HepG2 (cell line): Measurements from ENCODE around the gene GJA9. TPM values are rescaled to one million over a fixed set of nuclear protein-coding genes. Genes with fewer than 3 reads are reported as not detected.

Experiments used
- CAMTA2 ChIP-seq: sonication (generic); formaldehyde crosslinking; IDR thresholded peaks from 2 replicates; pipeline ENCODE4 v1.4.0; 2020; ENCODE audit warnings: mild to moderate bottlenecking, missing genetic modification reagents, borderline replicate concordance
- FOXA3 ChIP-seq: IDR thresholded peaks from 2 replicates; pipeline ENCODE4 v1.6.1; 2016; ENCODE audit warnings: missing genetic modification reagents, missing compliant biosample characterization
- GPN1 ChIP-seq: sonication (generic); formaldehyde crosslinking; IDR thresholded peaks from 2 replicates; pipeline ENCODE4 v1.5.1; 2020; ENCODE audit warnings: missing genetic modification reagents, borderline replicate concordance
- HOXA9 ChIP-seq: sonication (generic); formaldehyde crosslinking; IDR thresholded peaks from 2 replicates; pipeline ENCODE4 v1.8.1; 2022; ENCODE audit warnings: missing genetic modification reagents, mild to moderate bottlenecking, moderate library complexity, borderline replicate concordance
- KDM3A ChIP-seq: IDR thresholded peaks from 2 replicates; pipeline ENCODE4 v1.6.1; 2018; ENCODE audit warnings: low read depth, missing compliant biosample characterization
- MTF2 ChIP-seq: sonication (generic); formaldehyde crosslinking; IDR thresholded peaks from 2 replicates; pipeline ENCODE4 v1.5.0; 2020; ENCODE audit warnings: missing genetic modification reagents, borderline replicate concordance
- PCBP2 ChIP-seq: fragments of 200-400 bp; formaldehyde crosslinking; optimal IDR thresholded peaks from 2 replicates; pipeline ENCODE3; 2018; ENCODE audit warnings: low read length, low read depth; ENCODE audit not compliant: poor library complexity, severe bottlenecking
- SALL1 ChIP-seq: sonication (generic); formaldehyde crosslinking; IDR thresholded peaks from 2 replicates; pipeline ENCODE4 v1.8.0; 2022; ENCODE audit warnings: mild to moderate bottlenecking, missing genetic modification reagents
- SMC3 ChIP-seq: IDR thresholded peaks from 2 replicates; pipeline ENCODE4 v1.6.1; 2011; ENCODE audit warnings: low read length, improper control_type of control experiment
- ZBTB21 ChIP-seq: sonication (generic); formaldehyde crosslinking; IDR thresholded peaks from 2 replicates; pipeline ENCODE4 v1.4.0; 2020; ENCODE audit warnings: missing genetic modification reagents
- ZNF510 ChIP-seq: sonication (generic); formaldehyde crosslinking; IDR thresholded peaks from 2 replicates; pipeline ENCODE4 v1.4.0; 2020; ENCODE audit warnings: low read depth, mild to moderate bottlenecking, missing genetic modification reagents
- ZNF644 ChIP-seq: IDR thresholded peaks from 2 replicates; pipeline ENCODE4 v1.6.1; 2016; ENCODE audit warnings: low read depth
- polyA plus RNA-seq, 8 experiments: library from polyadenylated mRNA; depleted of rRNA in 3 of 8; stranded (reverse) in 7 of 8; unstranded in 1 of 8; fragments of >200 nt; fragmentation: Illumina TruSeq in 4 of 8; extraction: Trizol in 4 of 8; gene quantifications; 2 replicates each; pipeline versions ENCODE4 v1.2.1 to v1.2.3, GENCODE V29; 2011 to 2016; ENCODE audit warnings: low read depth in 4 of 8, missing spikeins in 1 of 8, mixed read lengths in 1 of 8; ENCODE audit not compliant: insufficient read depth in 1 of 8
- total RNA-seq, 5 experiments: library from RNA; depleted of rRNA; stranded (reverse); fragments of >200 nt; fragmentation: Illumina TruSeq; extraction: Trizol; gene quantifications; 2 replicates each; pipeline ENCODE4 v1.2.3, GENCODE V29; 2016; ENCODE audit warnings: low read depth in 1 of 5
- TF ChIP-seq, protein P1 (sequence below): sonication (generic); formaldehyde crosslinking; IDR thresholded peaks from 2 replicates; pipeline ENCODE4 v1.4.0; 2020; ENCODE audit warnings: mild to moderate bottlenecking, missing genetic modification reagents
- TF ChIP-seq, protein P2 (sequence below): sonication (generic); formaldehyde crosslinking; IDR thresholded peaks from 2 replicates; pipeline ENCODE4 v1.4.0; 2020; ENCODE audit warnings: missing genetic modification reagents
- TF ChIP-seq, protein P3 (sequence below): sonication (generic); formaldehyde crosslinking; IDR thresholded peaks from 2 replicates; pipeline ENCODE4 v1.4.0; 2020; ENCODE audit warnings: missing genetic modification reagents
- TF ChIP-seq, protein P4 (sequence below): sonication (generic); formaldehyde crosslinking; IDR thresholded peaks from 2 replicates; pipeline ENCODE4 v1.4.0; 2020; ENCODE audit warnings: missing genetic modification reagents, borderline replicate concordance
- TF ChIP-seq, protein P5 (sequence below): sonication (generic); formaldehyde crosslinking; IDR thresholded peaks from 2 replicates; pipeline ENCODE4 v1.4.0; 2020; ENCODE audit warnings: missing genetic modification reagents

GJA9 gene
- total and polyA plus RNA-seq, 2 of the 13 experiments (the other 11 are each of a cell fraction or from before 2014, with no cell fraction given): 0.08 to 0.13 TPM

DNA sequence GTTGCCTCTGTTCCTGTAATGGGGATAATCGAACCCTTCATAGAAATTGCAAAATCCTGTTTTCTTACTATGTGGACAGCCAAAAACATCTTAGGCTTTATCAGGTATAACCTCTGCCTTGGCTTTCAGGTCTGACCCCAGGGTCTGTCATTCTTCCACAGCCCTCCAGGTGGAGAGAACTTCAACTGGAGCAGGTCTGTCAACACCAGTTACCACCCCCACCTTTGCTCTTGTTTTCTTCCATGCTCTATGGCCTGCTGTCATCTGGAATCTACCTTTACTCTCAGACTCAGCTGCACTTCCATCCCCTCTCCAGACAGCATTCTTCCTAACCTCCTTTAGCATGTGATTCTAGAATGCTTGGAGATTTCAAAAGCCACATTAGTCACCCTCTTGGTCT lies 10.4 kb upstream of the GJA9 start (continued):
- TF ChIP-seq PCBP2 (no peak), FOXA3 (CRISPR knock-in tag) (peak; percentile 59), GPN1 (no peak), ZBTB21 (no peak), SMC3 (peak; percentile 79), ZNF510 (CRISPR knock-in tag) (no peak), CAMTA2 (no peak), HOXA9 (CRISPR knock-in tag) (no peak), MTF2 (CRISPR knock-in tag) (no peak), KDM3A (CRISPR knock-in tag) (no peak), SALL1 (CRISPR knock-in tag) (0 out of 2 replicates have a peak, but pooled peaks have one; percentile 27), ZNF644 (peak; percentile 32; the same call in 1 of the 2 replicates)
- TF ChIP-seq, protein P1, sequence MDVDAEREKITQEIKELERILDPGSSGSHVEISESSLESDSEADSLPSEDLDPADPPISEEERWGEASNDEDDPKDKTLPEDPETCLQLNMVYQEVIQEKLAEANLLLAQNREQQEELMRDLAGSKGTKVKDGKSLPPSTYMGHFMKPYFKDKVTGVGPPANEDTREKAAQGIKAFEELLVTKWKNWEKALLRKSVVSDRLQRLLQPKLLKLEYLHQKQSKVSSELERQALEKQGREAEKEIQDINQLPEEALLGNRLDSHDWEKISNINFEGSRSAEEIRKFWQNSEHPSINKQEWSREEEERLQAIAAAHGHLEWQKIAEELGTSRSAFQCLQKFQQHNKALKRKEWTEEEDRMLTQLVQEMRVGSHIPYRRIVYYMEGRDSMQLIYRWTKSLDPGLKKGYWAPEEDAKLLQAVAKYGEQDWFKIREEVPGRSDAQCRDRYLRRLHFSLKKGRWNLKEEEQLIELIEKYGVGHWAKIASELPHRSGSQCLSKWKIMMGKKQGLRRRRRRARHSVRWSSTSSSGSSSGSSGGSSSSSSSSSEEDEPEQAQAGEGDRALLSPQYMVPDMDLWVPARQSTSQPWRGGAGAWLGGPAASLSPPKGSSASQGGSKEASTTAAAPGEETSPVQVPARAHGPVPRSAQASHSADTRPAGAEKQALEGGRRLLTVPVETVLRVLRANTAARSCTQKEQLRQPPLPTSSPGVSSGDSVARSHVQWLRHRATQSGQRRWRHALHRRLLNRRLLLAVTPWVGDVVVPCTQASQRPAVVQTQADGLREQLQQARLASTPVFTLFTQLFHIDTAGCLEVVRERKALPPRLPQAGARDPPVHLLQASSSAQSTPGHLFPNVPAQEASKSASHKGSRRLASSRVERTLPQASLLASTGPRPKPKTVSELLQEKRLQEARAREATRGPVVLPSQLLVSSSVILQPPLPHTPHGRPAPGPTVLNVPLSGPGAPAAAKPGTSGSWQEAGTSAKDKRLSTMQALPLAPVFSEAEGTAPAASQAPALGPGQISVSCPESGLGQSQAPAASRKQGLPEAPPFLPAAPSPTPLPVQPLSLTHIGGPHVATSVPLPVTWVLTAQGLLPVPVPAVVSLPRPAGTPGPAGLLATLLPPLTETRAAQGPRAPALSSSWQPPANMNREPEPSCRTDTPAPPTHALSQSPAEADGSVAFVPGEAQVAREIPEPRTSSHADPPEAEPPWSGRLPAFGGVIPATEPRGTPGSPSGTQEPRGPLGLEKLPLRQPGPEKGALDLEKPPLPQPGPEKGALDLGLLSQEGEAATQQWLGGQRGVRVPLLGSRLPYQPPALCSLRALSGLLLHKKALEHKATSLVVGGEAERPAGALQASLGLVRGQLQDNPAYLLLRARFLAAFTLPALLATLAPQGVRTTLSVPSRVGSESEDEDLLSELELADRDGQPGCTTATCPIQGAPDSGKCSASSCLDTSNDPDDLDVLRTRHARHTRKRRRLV (CRISPR knock-in tag): no peak
- TF ChIP-seq, protein P2, sequence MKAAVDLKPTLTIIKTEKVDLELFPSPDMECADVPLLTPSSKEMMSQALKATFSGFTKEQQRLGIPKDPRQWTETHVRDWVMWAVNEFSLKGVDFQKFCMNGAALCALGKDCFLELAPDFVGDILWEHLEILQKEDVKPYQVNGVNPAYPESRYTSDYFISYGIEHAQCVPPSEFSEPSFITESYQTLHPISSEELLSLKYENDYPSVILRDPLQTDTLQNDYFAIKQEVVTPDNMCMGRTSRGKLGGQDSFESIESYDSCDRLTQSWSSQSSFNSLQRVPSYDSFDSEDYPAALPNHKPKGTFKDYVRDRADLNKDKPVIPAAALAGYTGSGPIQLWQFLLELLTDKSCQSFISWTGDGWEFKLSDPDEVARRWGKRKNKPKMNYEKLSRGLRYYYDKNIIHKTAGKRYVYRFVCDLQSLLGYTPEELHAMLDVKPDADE (CRISPR knock-in tag): no peak
- TF ChIP-seq, protein P3, sequence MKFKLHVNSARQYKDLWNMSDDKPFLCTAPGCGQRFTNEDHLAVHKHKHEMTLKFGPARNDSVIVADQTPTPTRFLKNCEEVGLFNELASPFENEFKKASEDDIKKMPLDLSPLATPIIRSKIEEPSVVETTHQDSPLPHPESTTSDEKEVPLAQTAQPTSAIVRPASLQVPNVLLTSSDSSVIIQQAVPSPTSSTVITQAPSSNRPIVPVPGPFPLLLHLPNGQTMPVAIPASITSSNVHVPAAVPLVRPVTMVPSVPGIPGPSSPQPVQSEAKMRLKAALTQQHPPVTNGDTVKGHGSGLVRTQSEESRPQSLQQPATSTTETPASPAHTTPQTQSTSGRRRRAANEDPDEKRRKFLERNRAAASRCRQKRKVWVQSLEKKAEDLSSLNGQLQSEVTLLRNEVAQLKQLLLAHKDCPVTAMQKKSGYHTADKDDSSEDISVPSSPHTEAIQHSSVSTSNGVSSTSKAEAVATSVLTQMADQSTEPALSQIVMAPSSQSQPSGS (CRISPR knock-in tag): no peak
- TF ChIP-seq, protein P4, sequence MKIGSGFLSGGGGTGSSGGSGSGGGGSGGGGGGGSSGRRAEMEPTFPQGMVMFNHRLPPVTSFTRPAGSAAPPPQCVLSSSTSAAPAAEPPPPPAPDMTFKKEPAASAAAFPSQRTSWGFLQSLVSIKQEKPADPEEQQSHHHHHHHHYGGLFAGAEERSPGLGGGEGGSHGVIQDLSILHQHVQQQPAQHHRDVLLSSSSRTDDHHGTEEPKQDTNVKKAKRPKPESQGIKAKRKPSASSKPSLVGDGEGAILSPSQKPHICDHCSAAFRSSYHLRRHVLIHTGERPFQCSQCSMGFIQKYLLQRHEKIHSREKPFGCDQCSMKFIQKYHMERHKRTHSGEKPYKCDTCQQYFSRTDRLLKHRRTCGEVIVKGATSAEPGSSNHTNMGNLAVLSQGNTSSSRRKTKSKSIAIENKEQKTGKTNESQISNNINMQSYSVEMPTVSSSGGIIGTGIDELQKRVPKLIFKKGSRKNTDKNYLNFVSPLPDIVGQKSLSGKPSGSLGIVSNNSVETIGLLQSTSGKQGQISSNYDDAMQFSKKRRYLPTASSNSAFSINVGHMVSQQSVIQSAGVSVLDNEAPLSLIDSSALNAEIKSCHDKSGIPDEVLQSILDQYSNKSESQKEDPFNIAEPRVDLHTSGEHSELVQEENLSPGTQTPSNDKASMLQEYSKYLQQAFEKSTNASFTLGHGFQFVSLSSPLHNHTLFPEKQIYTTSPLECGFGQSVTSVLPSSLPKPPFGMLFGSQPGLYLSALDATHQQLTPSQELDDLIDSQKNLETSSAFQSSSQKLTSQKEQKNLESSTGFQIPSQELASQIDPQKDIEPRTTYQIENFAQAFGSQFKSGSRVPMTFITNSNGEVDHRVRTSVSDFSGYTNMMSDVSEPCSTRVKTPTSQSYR: 0 out of 2 replicates have a peak, but pooled peaks have one; percentile 63
- TF ChIP-seq, protein P5, sequence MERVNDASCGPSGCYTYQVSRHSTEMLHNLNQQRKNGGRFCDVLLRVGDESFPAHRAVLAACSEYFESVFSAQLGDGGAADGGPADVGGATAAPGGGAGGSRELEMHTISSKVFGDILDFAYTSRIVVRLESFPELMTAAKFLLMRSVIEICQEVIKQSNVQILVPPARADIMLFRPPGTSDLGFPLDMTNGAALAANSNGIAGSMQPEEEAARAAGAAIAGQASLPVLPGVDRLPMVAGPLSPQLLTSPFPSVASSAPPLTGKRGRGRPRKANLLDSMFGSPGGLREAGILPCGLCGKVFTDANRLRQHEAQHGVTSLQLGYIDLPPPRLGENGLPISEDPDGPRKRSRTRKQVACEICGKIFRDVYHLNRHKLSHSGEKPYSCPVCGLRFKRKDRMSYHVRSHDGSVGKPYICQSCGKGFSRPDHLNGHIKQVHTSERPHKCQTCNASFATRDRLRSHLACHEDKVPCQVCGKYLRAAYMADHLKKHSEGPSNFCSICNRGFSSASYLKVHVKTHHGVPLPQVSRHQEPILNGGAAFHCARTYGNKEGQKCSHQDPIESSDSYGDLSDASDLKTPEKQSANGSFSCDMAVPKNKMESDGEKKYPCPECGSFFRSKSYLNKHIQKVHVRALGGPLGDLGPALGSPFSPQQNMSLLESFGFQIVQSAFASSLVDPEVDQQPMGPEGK (CRISPR knock-in tag): peak; percentile 14; the same call in 1 of the 2 replicates
